RWPE2 (cell line): ENCODE results near the gene RERE.
"Not testable (repeated sequence)": the region's sequence is repeated elsewhere in the genome, so short reads cannot be mapped to it uniquely, and the experiment has no call there.

ENCODE experiments used
- ATAC-seq: fragments of 200-7000 bp; cut with Tn5 transposase; 3 replicates; pipeline ENCODE4 v1.9.1; 2021; ENCODE audit warnings: low read depth
- DNase-seq: peaks from one replicate; pipeline ENCODE4 v3.0.0-alpha.2; 2020; ENCODE audit warnings: low spot score
- H3K27ac ChIP-seq: fragments of 450-650 bp; 2 replicates; pipeline ENCODE4 v1.5.1; 2017; ENCODE audit warnings: mild to moderate bottlenecking; ENCODE audit not compliant: poor library complexity, severe bottlenecking
- H3K27me3 ChIP-seq: fragments of 250-450 bp; sonication (Bioruptor Pico); 2 replicates; pipeline ENCODE4 v1.5.1; 2021; ENCODE audit warnings: mild to moderate bottlenecking, moderate library complexity; ENCODE audit not compliant: insufficient read depth, poor library complexity, severe bottlenecking
- H3K36me3 ChIP-seq: fragments of 250-450 bp; sonication (Bioruptor Pico); 2 replicates; pipeline ENCODE4 v1.5.1; 2020; ENCODE audit warnings: low read depth, mild to moderate bottlenecking, moderate library complexity
- H3K4me1 ChIP-seq: fragments of 250-450 bp; sonication (Bioruptor Pico); 2 replicates; pipeline ENCODE4 v1.5.1; 2021; ENCODE audit warnings: mild to moderate bottlenecking, moderate library complexity; ENCODE audit not compliant: insufficient read depth, poor library complexity, severe bottlenecking
- H3K4me3 ChIP-seq: fragments of 250-450 bp; sonication (Bioruptor Pico); 2 replicates; pipeline ENCODE4 v1.5.1; 2021; ENCODE audit warnings: mild to moderate bottlenecking, moderate library complexity; ENCODE audit not compliant: severe bottlenecking
- H3K9me3 ChIP-seq: fragments of 250-450 bp; sonication (Bioruptor Pico); 2 replicates; pipeline ENCODE4 v1.5.1; 2021; ENCODE audit warnings: mild to moderate bottlenecking, moderate library complexity; ENCODE audit not compliant: severe bottlenecking
- TF ChIP-seq, protein P1 (sequence below): fragments of 450-650 bp; IDR thresholded peaks from one replicate; pipeline ENCODE4 v1.5.1; 2017; ENCODE audit warnings: mild to moderate bottlenecking, moderate library complexity; ENCODE audit not compliant: poor library complexity, severe bottlenecking

RERE gene

DNA sequence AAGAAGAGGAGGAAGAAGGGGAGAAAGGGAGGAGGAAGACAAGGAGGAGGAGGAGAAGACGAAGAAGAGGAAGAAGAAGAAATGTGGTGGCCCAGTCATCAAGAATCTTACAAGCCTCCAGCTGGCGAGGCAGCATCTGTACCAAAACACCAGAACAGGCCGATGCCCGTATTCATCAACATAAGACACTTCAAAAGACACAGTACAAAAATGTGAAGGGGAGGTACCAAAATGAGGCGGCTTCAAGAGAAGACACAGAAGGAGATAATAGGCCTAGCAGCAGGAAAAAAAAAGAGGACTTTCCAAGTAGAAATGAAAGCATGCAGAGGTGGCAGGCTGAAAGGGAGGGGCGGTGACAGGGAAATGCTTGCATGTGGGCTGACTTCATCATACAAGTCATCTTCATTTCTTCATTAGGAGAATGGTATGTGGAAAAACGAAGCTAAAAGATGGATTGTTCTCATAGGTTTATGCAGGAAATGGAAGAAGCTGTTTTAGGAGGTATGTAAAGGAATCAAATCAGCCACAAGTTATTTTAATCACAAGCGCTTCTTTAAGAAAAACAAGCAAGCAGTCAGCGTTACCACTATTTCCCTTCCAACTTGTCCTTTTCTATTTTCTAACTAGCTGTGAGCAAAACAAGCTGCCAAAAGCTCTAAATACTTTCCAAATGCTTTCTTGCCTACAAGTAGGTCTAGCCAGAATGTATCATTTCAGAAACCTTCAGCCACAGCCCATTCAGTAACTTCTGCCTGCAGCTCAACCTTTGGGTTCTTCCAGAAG is 307.2 kb downstream of the RERE start:
- TF ChIP-seq, protein P1, sequence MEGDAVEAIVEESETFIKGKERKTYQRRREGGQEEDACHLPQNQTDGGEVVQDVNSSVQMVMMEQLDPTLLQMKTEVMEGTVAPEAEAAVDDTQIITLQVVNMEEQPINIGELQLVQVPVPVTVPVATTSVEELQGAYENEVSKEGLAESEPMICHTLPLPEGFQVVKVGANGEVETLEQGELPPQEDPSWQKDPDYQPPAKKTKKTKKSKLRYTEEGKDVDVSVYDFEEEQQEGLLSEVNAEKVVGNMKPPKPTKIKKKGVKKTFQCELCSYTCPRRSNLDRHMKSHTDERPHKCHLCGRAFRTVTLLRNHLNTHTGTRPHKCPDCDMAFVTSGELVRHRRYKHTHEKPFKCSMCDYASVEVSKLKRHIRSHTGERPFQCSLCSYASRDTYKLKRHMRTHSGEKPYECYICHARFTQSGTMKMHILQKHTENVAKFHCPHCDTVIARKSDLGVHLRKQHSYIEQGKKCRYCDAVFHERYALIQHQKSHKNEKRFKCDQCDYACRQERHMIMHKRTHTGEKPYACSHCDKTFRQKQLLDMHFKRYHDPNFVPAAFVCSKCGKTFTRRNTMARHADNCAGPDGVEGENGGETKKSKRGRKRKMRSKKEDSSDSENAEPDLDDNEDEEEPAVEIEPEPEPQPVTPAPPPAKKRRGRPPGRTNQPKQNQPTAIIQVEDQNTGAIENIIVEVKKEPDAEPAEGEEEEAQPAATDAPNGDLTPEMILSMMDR = no peak
- ATAC-seq (no peak), DNase-seq (no peak)
- Histone ChIP-seq H3K27me3 (no peaks in the 10 kb centered on the region), H3K4me1 (no peaks in the 10 kb centered on the region), H3K4me3 (no peak overlapping the region), H3K9me3 (no peaks in the 10 kb centered on the region), H3K27ac (no peak overlapping the region), H3K36me3 (peaks cover 6% of the 10 kb centered on the region)

DNA sequence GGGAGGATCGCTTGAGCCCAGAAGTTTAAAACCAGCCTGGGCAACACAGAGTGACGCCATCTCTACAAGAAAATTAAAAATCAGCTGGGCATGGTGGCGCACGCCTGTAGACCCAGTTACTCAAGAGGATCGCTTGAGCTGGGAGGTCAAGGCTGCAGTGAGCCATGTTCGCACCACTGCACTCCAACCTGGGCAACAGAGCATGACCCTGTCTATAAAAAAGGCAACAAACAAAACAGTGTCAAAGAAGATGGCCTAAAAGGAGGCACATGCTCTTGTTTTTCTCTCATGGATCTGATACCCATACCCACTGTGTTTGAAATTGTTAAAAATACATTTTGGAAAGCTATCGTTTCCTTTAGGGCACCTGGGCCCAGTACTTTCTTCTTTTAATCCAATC is 307.9 kb downstream of the RERE start:
- H3K4me1 ChIP-seq = no peaks in the 10 kb centered on the region
- no peak overlapping the region for H3K4me3 ChIP-seq
- DNase-seq (no peak), ATAC-seq (no peak)
- H3K9me3 ChIP-seq = no peaks in the 10 kb centered on the region
- H3K27me3 ChIP-seq = no peaks in the 10 kb centered on the region
- H3K27ac ChIP-seq = no peak overlapping the region
- H3K36me3 ChIP-seq = peaks cover 6% of the 10 kb centered on the region
- TF ChIP-seq, protein P1 = no peak

DNA sequence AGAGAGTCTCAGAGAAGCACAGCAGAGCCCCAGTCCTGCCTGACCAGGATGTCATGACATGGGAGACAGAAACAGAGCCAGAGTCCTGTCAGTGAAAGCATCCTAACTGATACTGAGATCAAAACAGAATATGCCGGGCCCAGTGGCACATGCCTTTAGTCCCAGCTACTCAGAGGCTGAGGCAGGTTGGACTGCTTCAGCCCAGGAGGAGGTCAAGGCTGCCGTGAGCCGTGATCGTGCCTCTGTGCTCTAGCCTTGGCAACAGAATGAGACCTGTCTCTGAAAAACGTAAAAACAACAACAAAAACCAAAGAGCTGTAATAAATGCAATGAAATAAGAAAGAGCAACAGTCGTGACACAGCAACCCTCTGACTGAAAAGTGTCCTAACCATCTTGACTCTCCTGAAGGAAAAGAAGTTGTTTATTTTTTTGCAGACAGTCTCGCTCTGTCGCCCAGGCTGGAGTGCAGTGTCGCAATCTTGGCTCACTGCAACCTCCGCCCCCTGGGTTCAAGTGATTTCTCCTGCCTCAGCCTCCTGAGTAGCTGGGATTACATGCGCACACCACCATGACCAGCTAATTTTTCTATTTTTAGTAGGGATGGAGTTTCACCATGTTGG is 310.3 kb downstream of the RERE start:
- no peak overlapping the region for H3K27ac ChIP-seq
- no peak for DNase-seq
- H3K4me1 ChIP-seq = no peaks in the 10 kb centered on the region
- no peaks in the 10 kb centered on the region for H3K9me3 ChIP-seq
- no peak for ATAC-seq
- no peak overlapping the region for H3K4me3 ChIP-seq
- H3K27me3 ChIP-seq = no peaks in the 10 kb centered on the region
- H3K36me3 ChIP-seq = peaks cover 6% of the 10 kb centered on the region
- TF ChIP-seq, protein P1 = no peak

DNA sequence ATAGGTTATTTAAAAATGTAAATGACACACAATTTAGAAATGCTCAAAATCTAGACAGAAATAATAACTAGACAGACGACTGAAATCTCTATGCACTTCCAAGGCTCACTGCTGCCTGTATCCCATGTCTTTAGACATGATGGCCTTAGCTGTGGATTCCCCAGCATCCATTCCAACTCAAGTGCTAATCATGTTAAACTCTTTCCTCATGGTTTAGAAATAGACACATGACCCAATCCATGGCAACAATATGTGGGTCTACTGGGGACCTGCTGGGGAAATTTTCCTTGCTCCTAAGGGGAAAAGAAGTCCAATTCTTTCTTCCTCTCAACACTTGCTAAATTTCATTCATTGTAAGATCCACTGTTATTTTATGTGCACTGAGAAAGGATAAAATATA is 311.0 kb downstream of the RERE start:
- Histone ChIP-seq H3K27me3 (no peaks in the 10 kb centered on the region), H3K27ac (no peak overlapping the region), H3K36me3 (peaks cover 6% of the 10 kb centered on the region), H3K4me3 (no peak overlapping the region), H3K4me1 (no peaks in the 10 kb centered on the region), H3K9me3 (no peaks in the 10 kb centered on the region)
- ATAC-seq = no peak
- TF ChIP-seq, protein P1 = no peak
- no peak for DNase-seq

DNA sequence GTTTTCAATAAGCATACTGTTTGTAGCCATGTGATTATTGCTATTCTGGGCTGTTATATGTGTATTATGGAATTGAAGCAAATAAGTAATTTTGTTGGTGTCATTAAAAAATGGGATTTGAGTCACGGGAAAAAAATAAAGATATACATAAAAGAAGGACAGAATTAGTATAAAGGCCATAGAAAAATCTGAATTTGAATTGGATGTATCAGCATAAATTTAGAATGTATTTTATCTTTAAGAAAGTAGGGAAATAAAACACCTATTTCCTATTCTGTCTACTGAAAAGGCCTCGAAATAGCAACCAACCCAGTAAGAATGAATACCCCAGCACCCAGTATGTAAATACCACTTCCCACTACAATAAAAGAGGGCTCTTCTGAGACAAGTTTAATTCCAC is 313.6 kb downstream of the RERE start:
- no peaks in the 10 kb centered on the region for H3K9me3 ChIP-seq
- TF ChIP-seq, protein P1 = no peak
- no peak overlapping the region for H3K4me3 ChIP-seq
- H3K36me3 ChIP-seq = peaks cover 6% of the 10 kb centered on the region
- H3K4me1 ChIP-seq = no peaks in the 10 kb centered on the region
- ATAC-seq (no peak), DNase-seq (no peak)
- no peaks in the 10 kb centered on the region for H3K27me3 ChIP-seq
- H3K27ac ChIP-seq = no peak overlapping the region

DNA sequence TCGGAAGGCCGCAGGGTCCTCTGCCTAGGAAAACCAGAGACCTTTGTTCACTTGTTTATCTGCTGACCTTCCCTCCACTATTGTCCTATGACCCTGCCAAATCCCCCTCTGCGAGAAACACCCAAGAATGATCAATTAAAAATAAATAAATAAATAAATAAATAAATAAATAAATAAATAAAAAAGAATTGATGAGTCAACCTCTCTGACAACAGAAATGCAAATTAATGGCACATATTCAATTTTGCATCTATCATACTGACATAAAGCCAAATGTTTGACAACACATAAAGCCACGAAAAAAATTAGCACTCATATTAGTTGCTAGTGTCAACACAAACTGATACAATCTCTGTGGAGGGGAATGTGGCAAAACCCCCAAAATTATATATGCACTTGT is 314.5 kb downstream of the RERE start:
- not testable (repeated sequence) for H3K9me3 ChIP-seq, DNase-seq, H3K4me1 ChIP-seq, H3K27ac ChIP-seq, H3K4me3 ChIP-seq, H3K36me3 ChIP-seq, H3K27me3 ChIP-seq, ATAC-seq
